Fibroblast of lung (primary cell): ENCODE measurements around the gene KCMF1. TPM values are rescaled to one million over a fixed set of nuclear protein-coding genes. Genes with fewer than 3 reads are reported as not detected.

Source experiments
- DNase-seq, 2 donors: peaks; one replicate each; pipeline versions ENCODE4 v3.0.0 to v3.0.0-alpha.2; 2010; ENCODE audit warnings: low read depth in 2 of 2
- H2AFZ ChIP-seq: 2 replicates; pipeline ENCODE4 v1.5.1; 2012; ENCODE audit warnings: low read length, control low read depth, inconsistent platforms
- H3K27ac ChIP-seq: 2 replicates; pipeline ENCODE4 v1.5.1; 2011; ENCODE audit warnings: low read length, control low read depth; ENCODE audit not compliant: insufficient read depth
- H3K27me3 ChIP-seq: 2 replicates; pipeline ENCODE4 v1.5.1; 2011; ENCODE audit warnings: mild to moderate bottlenecking, low read length; ENCODE audit not compliant: control insufficient read depth, insufficient read depth
- H3K36me3 ChIP-seq: 2 replicates; pipeline ENCODE4 v1.5.1; 2011; ENCODE audit warnings: low read length; ENCODE audit not compliant: control insufficient read depth, insufficient read depth
- H3K4me1 ChIP-seq: 2 replicates; pipeline ENCODE4 v1.5.1; 2011; ENCODE audit warnings: low read length; ENCODE audit not compliant: control insufficient read depth, insufficient read depth; ENCODE audit errors: extremely low read depth
- H3K4me2 ChIP-seq: 2 replicates; pipeline ENCODE4 v1.5.1; 2011; ENCODE audit warnings: low read length, control low read depth; ENCODE audit not compliant: insufficient read depth; ENCODE audit errors: extremely low read depth
- H3K4me3 ChIP-seq, 4 experiments: fragments of 200-600 bp in 1 of 4; sonication (generic) in 1 of 4; replicated peaks in 1 of 4; 2 replicates each; pipeline ENCODE4 v1.5.1; 2011 to 2016; ENCODE audit warnings: low read length in 4 of 4, low read depth in 3 of 4, mild to moderate bottlenecking in 3 of 4, control low read depth in 2 of 4, inconsistent platforms in 1 of 4, mixed read lengths in 1 of 4; ENCODE audit not compliant: insufficient read depth in 1 of 4; ENCODE audit errors: control extremely low read depth in 1 of 4
- H3K79me2 ChIP-seq: 2 replicates; pipeline ENCODE4 v1.5.1; 2012; ENCODE audit warnings: mild to moderate bottlenecking, low read length, inconsistent platforms; ENCODE audit not compliant: control insufficient read depth, insufficient read depth
- H3K9ac ChIP-seq: 2 replicates; pipeline ENCODE4 v1.5.1; 2011; ENCODE audit warnings: mild to moderate bottlenecking, low read length, control low read depth; ENCODE audit not compliant: insufficient read depth
- H3K9me3 ChIP-seq: 2 replicates; pipeline ENCODE4 v1.5.1; 2012; ENCODE audit warnings: low read depth, low read length; ENCODE audit not compliant: control insufficient read depth, insufficient read depth
- H4K20me1 ChIP-seq: 2 replicates; pipeline ENCODE4 v1.5.1; 2011; ENCODE audit warnings: low read length; ENCODE audit not compliant: control insufficient read depth, insufficient read depth; ENCODE audit errors: extremely low read depth
- EZH2 ChIP-seq: IDR thresholded peaks from 2 replicates; pipeline ENCODE4 v1.5.1; 2012; ENCODE audit warnings: low read length, control low read depth, mild to moderate bottlenecking; ENCODE audit errors: missing control alignments
- polyA plus RNA-seq, 2 donors: library from polyadenylated mRNA; depleted of rRNA in 1 of 2; stranded (reverse) in 1 of 2; unstranded in 1 of 2; fragments of >200 nt; gene quantifications; 2 replicates each; pipeline ENCODE4 v1.2.1, GENCODE V29; 2011 to 2012; ENCODE audit warnings: missing spikeins in 1 of 2
- total RNA-seq: library from RNA; depleted of rRNA; stranded (reverse); fragments of >200 nt; gene quantifications from 2 replicates; pipeline ENCODE4 v1.2.1, GENCODE V29; 2014
- TF ChIP-seq, protein P1 (sequence below), 2 donors: IDR thresholded peaks in 1 of 2; conservative IDR thresholded peaks in 1 of 2; 1 replicate in 1 of 2; 2 replicates in 1 of 2; pipeline ENCODE4 v1.5.1; 2011 to 2012; ENCODE audit warnings: low read length in 2 of 2, control low read depth in 1 of 2, inconsistent platforms in 1 of 2, low read depth in 1 of 2, mild to moderate bottlenecking in 1 of 2

KCMF1 gene
- total and polyA plus RNA-seq, 2 donors (not counting 1 experiment from before 2014, with no cell fraction given), result 61.8 to 120 TPM

DNA sequence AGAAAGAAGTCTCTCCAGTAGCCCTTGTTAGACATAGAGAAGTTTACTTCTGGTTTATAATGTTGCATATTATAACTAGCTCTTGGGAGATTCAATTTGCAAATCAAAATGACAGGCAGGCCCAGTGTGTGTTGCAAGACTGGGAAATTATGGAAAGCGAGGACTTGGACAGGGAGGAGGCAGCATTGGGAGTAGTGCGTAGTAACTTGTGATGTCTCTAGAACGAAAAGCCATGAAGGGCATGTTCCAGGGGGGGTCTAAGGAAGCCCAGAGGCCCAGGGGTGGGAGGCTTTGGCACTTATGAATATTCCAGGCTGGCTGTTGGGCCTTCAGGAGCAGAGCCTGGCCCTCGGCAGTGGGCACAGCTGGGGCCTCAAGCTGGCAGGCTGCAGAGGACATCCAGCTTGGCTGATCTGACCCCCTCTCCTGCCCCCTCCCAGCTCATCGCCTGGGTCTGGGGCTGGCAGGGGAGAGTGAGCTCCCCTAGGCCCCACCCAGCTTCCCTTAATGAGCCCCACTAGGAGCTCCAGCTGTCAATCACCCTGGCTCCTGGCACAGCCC, 107.0 kb downstream of the KCMF1 start:
- Histone ChIP-seq H3K36me3 (no peaks in the 10 kb centered on the region), H3K9me3 (no peaks in the 10 kb centered on the region), H3K4me2 (no peak overlapping the region), H3K9ac (no peak overlapping the region), H3K4me1 (no peaks in the 10 kb centered on the region), H3K27ac (no peak overlapping the region), H3K4me3 (no peak overlapping the region), H4K20me1 (no peaks in the 10 kb centered on the region), H2AFZ (no peak overlapping the region), H3K27me3 (peaks cover 11% of the 10 kb centered on the region), H3K79me2 (no peaks in the 10 kb centered on the region)
- TF ChIP-seq, protein P1, sequence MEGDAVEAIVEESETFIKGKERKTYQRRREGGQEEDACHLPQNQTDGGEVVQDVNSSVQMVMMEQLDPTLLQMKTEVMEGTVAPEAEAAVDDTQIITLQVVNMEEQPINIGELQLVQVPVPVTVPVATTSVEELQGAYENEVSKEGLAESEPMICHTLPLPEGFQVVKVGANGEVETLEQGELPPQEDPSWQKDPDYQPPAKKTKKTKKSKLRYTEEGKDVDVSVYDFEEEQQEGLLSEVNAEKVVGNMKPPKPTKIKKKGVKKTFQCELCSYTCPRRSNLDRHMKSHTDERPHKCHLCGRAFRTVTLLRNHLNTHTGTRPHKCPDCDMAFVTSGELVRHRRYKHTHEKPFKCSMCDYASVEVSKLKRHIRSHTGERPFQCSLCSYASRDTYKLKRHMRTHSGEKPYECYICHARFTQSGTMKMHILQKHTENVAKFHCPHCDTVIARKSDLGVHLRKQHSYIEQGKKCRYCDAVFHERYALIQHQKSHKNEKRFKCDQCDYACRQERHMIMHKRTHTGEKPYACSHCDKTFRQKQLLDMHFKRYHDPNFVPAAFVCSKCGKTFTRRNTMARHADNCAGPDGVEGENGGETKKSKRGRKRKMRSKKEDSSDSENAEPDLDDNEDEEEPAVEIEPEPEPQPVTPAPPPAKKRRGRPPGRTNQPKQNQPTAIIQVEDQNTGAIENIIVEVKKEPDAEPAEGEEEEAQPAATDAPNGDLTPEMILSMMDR (conservative IDR thresholded peaks at IDR 0.05 in 1 of 2, IDR thresholded peaks at IDR 0.05 in 1 of 2; ENCODE audit: low read depth in 1 of 2, low read length in 2 of 2), result no peak
- no peak for TF ChIP-seq EZH2
- DNase-seq, result no peak

- Histone ChIP-seq H3K4me3 (no peak overlapping the region), H3K36me3 (no peaks in the 10 kb centered on the region), H3K4me2 (no peak overlapping the region), H3K27ac (no peak overlapping the region), H3K4me1 (no peaks in the 10 kb centered on the region), H2AFZ (no peak overlapping the region), H3K9me3 (no peaks in the 10 kb centered on the region), H3K9ac (no peak overlapping the region), H3K79me2 (no peaks in the 10 kb centered on the region), H3K27me3 (peaks cover 11% of the 10 kb centered on the region), H4K20me1 (no peaks in the 10 kb centered on the region)
- DNase-seq, result no peak
- TF ChIP-seq, protein P1 (conservative IDR thresholded peaks at IDR 0.05 in 1 of 2, IDR thresholded peaks at IDR 0.05 in 1 of 2; ENCODE audit: low read depth in 1 of 2, low read length in 2 of 2), result no peak
- TF ChIP-seq EZH2, result no peak
These were observed 107.6 kb downstream of the KCMF1 start for GRCh38 chr2:85078536-85078935.

- H3K27me3 ChIP-seq, result peaks cover 14% of the 10 kb centered on the region
- H3K36me3 ChIP-seq, result no peaks in the 10 kb centered on the region
- H3K27ac ChIP-seq, result no peak overlapping the region
- H3K79me2 ChIP-seq, result no peaks in the 10 kb centered on the region
- no peak for TF ChIP-seq EZH2
- TF ChIP-seq, protein P1 (conservative IDR thresholded peaks at IDR 0.05 in 1 of 2, IDR thresholded peaks at IDR 0.05 in 1 of 2; ENCODE audit: low read depth in 1 of 2, low read length in 2 of 2), result no peak
- DNase-seq, result no peak
- H4K20me1 ChIP-seq, result no peaks in the 10 kb centered on the region
- H3K4me2 ChIP-seq, result no peak overlapping the region
- no peak overlapping the region for H3K9ac ChIP-seq
- H3K9me3 ChIP-seq, result no peaks in the 10 kb centered on the region
- no peaks in the 10 kb centered on the region for H3K4me1 ChIP-seq
- H2AFZ ChIP-seq, result no peak overlapping the region
- H3K4me3 ChIP-seq, result no peak overlapping the region
These were observed 112.1 kb downstream of the KCMF1 start for GRCh38 chr2:85083092-85083491.
